ENCODE results near the gene IFT20.

DNA sequence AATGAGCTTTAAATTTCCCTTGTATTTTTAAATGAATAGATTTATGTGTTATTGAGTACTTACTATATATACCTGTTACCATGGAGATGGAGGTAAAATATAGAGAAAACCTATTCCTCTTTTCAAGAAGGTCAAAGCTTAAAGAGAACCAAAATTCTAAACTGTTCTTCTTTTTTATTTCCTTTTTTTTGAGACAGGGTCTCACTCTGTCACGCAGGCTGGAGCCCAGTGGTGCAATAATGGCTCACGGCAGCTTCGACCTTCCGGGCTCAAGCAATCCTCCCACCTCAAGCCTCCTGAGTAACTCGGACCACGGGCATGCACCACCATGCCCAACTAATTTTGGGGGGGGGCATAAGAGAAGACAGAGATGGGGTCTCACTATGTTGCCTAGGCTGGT is 41.3 kb downstream of the IFT20 start:
- TF ChIP-seq, protein P1, sequence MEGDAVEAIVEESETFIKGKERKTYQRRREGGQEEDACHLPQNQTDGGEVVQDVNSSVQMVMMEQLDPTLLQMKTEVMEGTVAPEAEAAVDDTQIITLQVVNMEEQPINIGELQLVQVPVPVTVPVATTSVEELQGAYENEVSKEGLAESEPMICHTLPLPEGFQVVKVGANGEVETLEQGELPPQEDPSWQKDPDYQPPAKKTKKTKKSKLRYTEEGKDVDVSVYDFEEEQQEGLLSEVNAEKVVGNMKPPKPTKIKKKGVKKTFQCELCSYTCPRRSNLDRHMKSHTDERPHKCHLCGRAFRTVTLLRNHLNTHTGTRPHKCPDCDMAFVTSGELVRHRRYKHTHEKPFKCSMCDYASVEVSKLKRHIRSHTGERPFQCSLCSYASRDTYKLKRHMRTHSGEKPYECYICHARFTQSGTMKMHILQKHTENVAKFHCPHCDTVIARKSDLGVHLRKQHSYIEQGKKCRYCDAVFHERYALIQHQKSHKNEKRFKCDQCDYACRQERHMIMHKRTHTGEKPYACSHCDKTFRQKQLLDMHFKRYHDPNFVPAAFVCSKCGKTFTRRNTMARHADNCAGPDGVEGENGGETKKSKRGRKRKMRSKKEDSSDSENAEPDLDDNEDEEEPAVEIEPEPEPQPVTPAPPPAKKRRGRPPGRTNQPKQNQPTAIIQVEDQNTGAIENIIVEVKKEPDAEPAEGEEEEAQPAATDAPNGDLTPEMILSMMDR (IDR thresholded peaks at IDR 0.05), result no peak
- TF ChIP-seq POLR2A (IDR thresholded peaks at IDR 0.05) (no peak), EP300 (IDR thresholded peaks at IDR 0.05) (no peak)
